T-helper 17 cell (primary cell): ENCODE results near the gene PLCB2. TPM values are rescaled to one million over a fixed set of nuclear protein-coding genes. Genes with fewer than 3 reads are reported as not detected.

Experiments used
- ATAC-seq: fragments of 150-1000 bp; cut with Tn5 transposase; 2 replicates; pipeline ENCODE4 v1.10.0; 2021; ENCODE audit warnings: mild to moderate bottlenecking, moderate library complexity
- DNase-seq, 3 donors: peaks; one replicate each; pipeline versions ENCODE4 v3.0.0 to v3.0.0-alpha.2; 2020 to 2021
- H3K9me3 ChIP-seq: one replicate; pipeline ENCODE4 v1.7.0; 2013; ENCODE audit warnings: low read length, mild to moderate bottlenecking; ENCODE audit not compliant: control insufficient read depth, poor library complexity, severe bottlenecking
- H3K27ac Mint-ChIP-seq: one replicate; pipeline ENCODE4 v1.8.0; 2022; ENCODE audit warnings: mild to moderate bottlenecking, moderate library complexity, mixed read lengths
- H3K27me3 Mint-ChIP-seq: one replicate; pipeline ENCODE4 v1.8.0; 2022; ENCODE audit warnings: mixed read lengths
- H3K36me3 Mint-ChIP-seq: one replicate; pipeline ENCODE4 v1.8.0; 2022; ENCODE audit warnings: low read depth, mixed read lengths
- H3K4me1 Mint-ChIP-seq: one replicate; pipeline ENCODE4 v1.8.0; 2022; ENCODE audit warnings: mild to moderate bottlenecking, mixed read lengths
- H3K4me3 Mint-ChIP-seq: one replicate; pipeline ENCODE4 v1.8.0; 2022; ENCODE audit warnings: mild to moderate bottlenecking, moderate library complexity, mixed read lengths
- total RNA-seq, 4 donors: library from RNA in 2 of 4; stranded (reverse) in 2 of 4; gene quantifications; one replicate each; pipeline ENCODE4 v1.2.3 and lab custom pipeline; 2022 to 2026

Gene PLCB2
- total RNA-seq (100 to 1,000 TPM; 228 to 238 TPM), total RNA-seq (lab: John Stamatoyannopoulos, UW) (197 to 309 reads per million in 2 donors)

GRCh38 chr15:40307421-40308211, at the start of gene PLCB2:
TSS of gene PLCB2 (minus strand) at chr15:40307935. CDS start at chr15:40307672, 263 bp downstream.
- H3K27ac Mint-ChIP-seq, result peak within 1 kb of the TSS; percentile 90
- DNase-seq (peak; percentile 43 to 52 (median 50)), ATAC-seq (peak; percentile 84)
- no peaks in the 10 kb centered on the region for H3K9me3 ChIP-seq
- no peaks in the 10 kb centered on the region for H3K27me3 Mint-ChIP-seq
- peak within 1 kb of the TSS; percentile 95 for H3K4me3 Mint-ChIP-seq
- no peaks in the 10 kb centered on the region for H3K36me3 Mint-ChIP-seq
- H3K4me1 Mint-ChIP-seq, result peaks cover 30% of the 10 kb centered on the region

GRCh38 chr15:40357246-40357645, 49.5 kb upstream of the PLCB2 start:
- Mint-ChIP-seq H3K27me3 (peaks cover 19% of the 10 kb centered on the region), H3K4me1 (peaks cover 23% of the 10 kb centered on the region), H3K4me3 (peak overlapping the region; percentile 77), H3K36me3 (peaks cover 4% of the 10 kb centered on the region), H3K27ac (no peak overlapping the region)
- no peak for DNase-seq
- H3K9me3 ChIP-seq, result no peaks in the 10 kb centered on the region
- no peak for ATAC-seq

GRCh38 chr15:40355976-40356585, 48.3 kb upstream of the PLCB2 start:
- H3K36me3 Mint-ChIP-seq, result peaks cover 4% of the 10 kb centered on the region
- H3K4me1 Mint-ChIP-seq, result peaks cover 23% of the 10 kb centered on the region
- no peak for DNase-seq
- H3K4me3 Mint-ChIP-seq, result no peak overlapping the region
- H3K27ac Mint-ChIP-seq, result no peak overlapping the region
- no peak for ATAC-seq
- no peaks in the 10 kb centered on the region for H3K9me3 ChIP-seq
- peaks cover 19% of the 10 kb centered on the region for H3K27me3 Mint-ChIP-seq

GRCh38 chr15:40354408-40355171, 46.9 kb upstream of the PLCB2 start:
- Mint-ChIP-seq H3K4me3 (no peak overlapping the region), H3K27me3 (peaks cover 19% of the 10 kb centered on the region), H3K4me1 (peaks cover 27% of the 10 kb centered on the region), H3K27ac (no peak overlapping the region), H3K36me3 (peaks cover 4% of the 10 kb centered on the region)
- no peaks in the 10 kb centered on the region for H3K9me3 ChIP-seq
- ATAC-seq, result no peak
- DNase-seq, result no peak

- Mint-ChIP-seq H3K4me1 (peaks cover 24% of the 10 kb centered on the region), H3K36me3 (peaks cover 4% of the 10 kb centered on the region), H3K4me3 (no peak overlapping the region), H3K27me3 (peaks cover 19% of the 10 kb centered on the region), H3K27ac (no peak overlapping the region)
- no peaks in the 10 kb centered on the region for H3K9me3 ChIP-seq
- DNase-seq (no peak), ATAC-seq (no peak)
Observed at GRCh38 chr15:40353697-40354096, 46.0 kb upstream of the PLCB2 start.

- Mint-ChIP-seq H3K4me3 (no peak overlapping the region), H3K4me1 (peaks cover 22% of the 10 kb centered on the region), H3K27me3 (peaks cover 19% of the 10 kb centered on the region), H3K27ac (no peak overlapping the region), H3K36me3 (peaks cover 4% of the 10 kb centered on the region)
- no peaks in the 10 kb centered on the region for H3K9me3 ChIP-seq
- ATAC-seq (no peak), DNase-seq (no peak)
Observed at GRCh38 chr15:40352281-40352901, 44.7 kb upstream of the PLCB2 start.

- Mint-ChIP-seq H3K27me3 (no peaks in the 10 kb centered on the region), H3K4me3 (no peak overlapping the region), H3K36me3 (peaks cover 2% of the 10 kb centered on the region), H3K4me1 (peaks cover 9% of the 10 kb centered on the region), H3K27ac (no peak overlapping the region)
- ATAC-seq, result no peak
- DNase-seq, result no peak
- no peaks in the 10 kb centered on the region for H3K9me3 ChIP-seq
Observed at GRCh38 chr15:40349163-40349562, 41.4 kb upstream of the PLCB2 start.

GRCh38 chr15:40348474-40348870, 40.7 kb upstream of the PLCB2 start:
- Mint-ChIP-seq H3K36me3 (no peaks in the 10 kb centered on the region), H3K27ac (no peak overlapping the region), H3K27me3 (no peaks in the 10 kb centered on the region), H3K4me1 (peaks cover 9% of the 10 kb centered on the region), H3K4me3 (no peak overlapping the region)
- no peaks in the 10 kb centered on the region for H3K9me3 ChIP-seq
- ATAC-seq (no peak), DNase-seq (no peak)

GRCh38 chr15:40347559-40348473, 40.1 kb upstream of the PLCB2 start:
- Mint-ChIP-seq H3K27ac (no peak overlapping the region), H3K36me3 (no peaks in the 10 kb centered on the region), H3K27me3 (no peaks in the 10 kb centered on the region), H3K4me3 (no peak overlapping the region), H3K4me1 (peaks cover 9% of the 10 kb centered on the region)
- no peaks in the 10 kb centered on the region for H3K9me3 ChIP-seq
- no peak for ATAC-seq
- DNase-seq, result no peak

- no peak for ATAC-seq
- Mint-ChIP-seq H3K4me3 (no peak overlapping the region), H3K27ac (no peak overlapping the region), H3K4me1 (peaks cover 9% of the 10 kb centered on the region), H3K27me3 (no peaks in the 10 kb centered on the region), H3K36me3 (no peaks in the 10 kb centered on the region)
- DNase-seq, result no peak
- no peaks in the 10 kb centered on the region for H3K9me3 ChIP-seq
Observed at GRCh38 chr15:40346579-40347558, 39.1 kb upstream of the PLCB2 start.

- Mint-ChIP-seq H3K4me3 (no peak overlapping the region), H3K4me1 (peaks cover 11% of the 10 kb centered on the region), H3K27me3 (no peaks in the 10 kb centered on the region), H3K36me3 (no peaks in the 10 kb centered on the region), H3K27ac (no peak overlapping the region)
- no peak for DNase-seq
- ATAC-seq, result no peak
- H3K9me3 ChIP-seq, result no peaks in the 10 kb centered on the region
Observed at GRCh38 chr15:40345867-40346578, 38.3 kb upstream of the PLCB2 start.
